Smooth muscle cell (in vitro differentiated cells): ENCODE measurements around the gene ADAMTS17. TPM values are rescaled to one million over a fixed set of nuclear protein-coding genes. Genes with fewer than 3 reads are reported as not detected.
"Not testable (repeated sequence)": the region's sequence is repeated elsewhere in the genome, so short reads cannot be mapped to it uniquely, and the experiment has no call there.

Experiments
- DNase-seq: peaks from one replicate; lab custom pipeline; 2025; ENCODE audit not compliant: unreplicated experiment; lab: John Stamatoyannopoulos, UW
- H2AFZ ChIP-seq: fragments of 200-600 bp; sonication (generic); 2 replicates; pipeline ENCODE4 v1.6.0; 2016; ENCODE audit warnings: antibody characterized with exemption, low read depth, mild to moderate bottlenecking
- H3F3A ChIP-seq: fragments of 200-600 bp; sonication (generic); 2 replicates; pipeline ENCODE4 v1.6.0; 2017; ENCODE audit warnings: antibody characterized with exemption, low read depth
- H3K27ac ChIP-seq: fragments of 200-600 bp; sonication (generic); 2 replicates; pipeline ENCODE4 v1.5.1; 2016; ENCODE audit warnings: low read depth, mild to moderate bottlenecking
- H3K27me3 ChIP-seq: fragments of 200-600 bp; sonication (generic); 2 replicates; pipeline ENCODE4 v1.6.1; 2016; ENCODE audit warnings: low read depth, mild to moderate bottlenecking
- H3K36me3 ChIP-seq: fragments of 200-600 bp; sonication (generic); 2 replicates; pipeline ENCODE4 v1.5.1; 2016; ENCODE audit warnings: low read depth
- H3K4me1 ChIP-seq: fragments of 200-600 bp; sonication (generic); 2 replicates; pipeline ENCODE4 v1.5.1; 2016; ENCODE audit warnings: low read depth
- H3K4me2 ChIP-seq: fragments of 200-600 bp; sonication (generic); 2 replicates; pipeline ENCODE4 v1.6.0; 2016; ENCODE audit warnings: mild to moderate bottlenecking
- H3K4me3 ChIP-seq: fragments of 200-600 bp; sonication (generic); 2 replicates; pipeline ENCODE4 v1.5.1; 2016; ENCODE audit warnings: mild to moderate bottlenecking
- H3K79me2 ChIP-seq: fragments of 200-600 bp; sonication (generic); 2 replicates; pipeline ENCODE4 v1.6.0; 2016; ENCODE audit warnings: low read depth, mild to moderate bottlenecking
- H3K9ac ChIP-seq: fragments of 200-600 bp; sonication (generic); 2 replicates; pipeline ENCODE4 v1.6.0; 2016; ENCODE audit warnings: low read depth
- H3K9me3 ChIP-seq: fragments of 200-600 bp; sonication (generic); replicated peaks from 2 replicates; pipeline ENCODE4 v1.5.1; 2016; ENCODE audit warnings: low read depth
- H4K20me1 ChIP-seq: fragments of 200-600 bp; sonication (generic); 2 replicates; pipeline ENCODE4 v1.6.0; 2016; ENCODE audit warnings: low read depth
- CTCF ChIP-seq: fragments of 200-600 bp; sonication (generic); IDR thresholded peaks from 2 replicates; pipeline ENCODE4 v1.5.1; 2017; ENCODE audit warnings: borderline replicate concordance, mild to moderate bottlenecking, antibody characterized with exemption; ENCODE audit not compliant: insufficient read depth, poor library complexity, severe bottlenecking
- WGBS: methylation state at CpG from one replicate; pipeline ENCODE4 v1.1.7; 2016; ENCODE audit warnings: low lambda C conversion rate; 5-methylcytosine and 5-hydroxymethylcytosine counted together
- polyA plus RNA-seq: library from polyadenylated mRNA; unstranded; fragments of >200 nt; fragmentation: Nextera tagmentation; extraction: Ambion mirVana; gene quantifications from 2 replicates; pipeline ENCODE4 v1.2.1, GENCODE V29; 2016
- total RNA-seq: library from RNA; depleted of rRNA; stranded (reverse); fragments of >200 nt; gene quantifications from 2 replicates; pipeline ENCODE4 v1.2.3, GENCODE V29; 2014

ADAMTS17 gene
- total and polyA plus RNA-seq, 2 experiments from 2014 or later: 0.63 to 3.1 TPM

- Histone ChIP-seq H3K4me2 (no peak overlapping the region), H3K9me3 (no peaks in the 10 kb centered on the region), H3K4me3 (no peak overlapping the region), H3K27ac (no peak overlapping the region), H3K36me3 (no peaks in the 10 kb centered on the region), H2AFZ (no peak overlapping the region), H3K79me2 (no peaks in the 10 kb centered on the region), H4K20me1 (no peaks in the 10 kb centered on the region), H3K27me3 (no peaks in the 10 kb centered on the region), H3F3A (peaks cover 5% of the 10 kb centered on the region), H3K9ac (no peak overlapping the region), H3K4me1 (peaks cover 16% of the 10 kb centered on the region)
- no peak for TF ChIP-seq CTCF
- 67% methylated on average over 16 of the region's 16 CpGs for WGBS
- DNase-seq: no peak
These were observed 359.7 kb downstream of the ADAMTS17 start for GRCh38 chr15:99981839-99982658.

GRCh38 chr15:99981191-99981647 is 360.6 kb downstream of the ADAMTS17 start:
- Histone ChIP-seq H3K9ac (no peak overlapping the region), H2AFZ (no peak overlapping the region), H3K27ac (no peak overlapping the region), H3K36me3 (no peaks in the 10 kb centered on the region), H4K20me1 (no peaks in the 10 kb centered on the region), H3K4me3 (no peak overlapping the region), H3K4me2 (no peak overlapping the region), H3K4me1 (peaks cover 16% of the 10 kb centered on the region), H3K9me3 (no peaks in the 10 kb centered on the region), H3F3A (peaks cover 5% of the 10 kb centered on the region), H3K79me2 (no peaks in the 10 kb centered on the region), H3K27me3 (no peaks in the 10 kb centered on the region)
- no peak for DNase-seq
- peak; percentile 4 for TF ChIP-seq CTCF
- 88% methylated on average over 1 of the region's 1 CpG for WGBS

- Histone ChIP-seq H4K20me1 (no peaks in the 10 kb centered on the region), H3K4me1 (peaks cover 16% of the 10 kb centered on the region), H3K27me3 (no peaks in the 10 kb centered on the region), H3K36me3 (no peaks in the 10 kb centered on the region), H3F3A (peaks cover 5% of the 10 kb centered on the region), H2AFZ (no peak overlapping the region), H3K27ac (no peak overlapping the region), H3K4me3 (no peak overlapping the region), H3K4me2 (no peak overlapping the region), H3K9ac (no peak overlapping the region), H3K79me2 (no peaks in the 10 kb centered on the region), H3K9me3 (no peaks in the 10 kb centered on the region)
- TF ChIP-seq CTCF: no peak
- 91% methylated on average over 12 of the region's 12 CpGs for WGBS
- DNase-seq: no peak
These were observed 361.0 kb downstream of the ADAMTS17 start for GRCh38 chr15:99980752-99981151.

- not testable (repeated sequence) for H3K36me3 ChIP-seq, H3F3A ChIP-seq, DNase-seq, H3K27ac ChIP-seq, H3K9me3 ChIP-seq, H3K4me2 ChIP-seq, H2AFZ ChIP-seq, H3K4me3 ChIP-seq, H4K20me1 ChIP-seq, H3K27me3 ChIP-seq, H3K79me2 ChIP-seq, H3K9ac ChIP-seq
- 94% methylated on average over 5 of the region's 5 CpGs for WGBS
- peaks cover 16% of the 10 kb centered on the region for H3K4me1 ChIP-seq
These were observed 361.9 kb downstream of the ADAMTS17 start for GRCh38 chr15:99979886-99980285.
